ENCODE results near the gene ANKRD36C. TPM values are rescaled to one million over a fixed set of nuclear protein-coding genes. Genes with fewer than 3 reads are reported as not detected.
A peak's percentile ranks its signal among the peaks of the same experiment; 100 is the strongest.
"Not testable (repeated sequence)": the region's sequence is repeated elsewhere in the genome, so short reads cannot be mapped to it uniquely, and the experiment has no call there.

Gene ANKRD36C
- total and polyA plus RNA-seq, 9 of the 15 experiments (the other 6 are each of a cell fraction or from before 2014, with no cell fraction given): 4.4 to 51.6 (median 11.9) TPM

DNA sequence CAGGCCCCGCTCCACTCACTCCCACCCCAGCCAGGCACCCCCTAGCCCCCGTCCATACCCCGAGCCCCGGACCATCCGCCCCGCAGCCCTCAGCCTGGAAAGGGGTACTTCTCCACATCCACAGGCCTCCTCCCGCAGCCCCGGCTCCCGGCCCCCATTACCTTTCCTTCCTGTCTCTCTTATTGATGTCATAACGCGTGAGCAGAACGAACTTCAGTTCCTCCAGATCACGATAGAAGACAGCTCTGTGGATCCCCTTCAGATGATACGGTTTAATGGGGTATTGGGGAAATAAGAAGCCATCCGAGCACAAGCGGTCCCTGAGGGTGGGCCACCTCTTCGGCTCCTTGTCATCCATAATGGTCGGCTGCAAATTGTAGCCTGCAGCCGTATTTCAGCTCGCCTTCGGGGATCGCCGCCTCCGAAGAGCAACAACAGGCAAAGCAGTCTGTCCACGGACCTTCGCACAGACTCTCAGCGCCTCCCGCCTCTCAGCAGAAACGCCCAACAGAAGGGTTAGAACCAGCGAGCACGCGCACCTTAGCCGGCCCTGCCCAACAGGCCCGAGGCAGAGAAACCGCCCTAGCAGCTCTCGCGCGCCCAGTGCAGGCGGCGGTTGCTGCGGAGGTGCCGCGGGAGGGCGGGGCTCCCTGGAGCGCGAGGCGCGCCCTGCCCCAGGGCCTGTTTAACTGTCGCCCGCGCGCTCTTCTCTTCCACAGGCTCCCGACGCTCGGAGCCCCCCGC is at the start of gene ANKRD36C (continued):
- TF ChIP-seq, protein P1, sequence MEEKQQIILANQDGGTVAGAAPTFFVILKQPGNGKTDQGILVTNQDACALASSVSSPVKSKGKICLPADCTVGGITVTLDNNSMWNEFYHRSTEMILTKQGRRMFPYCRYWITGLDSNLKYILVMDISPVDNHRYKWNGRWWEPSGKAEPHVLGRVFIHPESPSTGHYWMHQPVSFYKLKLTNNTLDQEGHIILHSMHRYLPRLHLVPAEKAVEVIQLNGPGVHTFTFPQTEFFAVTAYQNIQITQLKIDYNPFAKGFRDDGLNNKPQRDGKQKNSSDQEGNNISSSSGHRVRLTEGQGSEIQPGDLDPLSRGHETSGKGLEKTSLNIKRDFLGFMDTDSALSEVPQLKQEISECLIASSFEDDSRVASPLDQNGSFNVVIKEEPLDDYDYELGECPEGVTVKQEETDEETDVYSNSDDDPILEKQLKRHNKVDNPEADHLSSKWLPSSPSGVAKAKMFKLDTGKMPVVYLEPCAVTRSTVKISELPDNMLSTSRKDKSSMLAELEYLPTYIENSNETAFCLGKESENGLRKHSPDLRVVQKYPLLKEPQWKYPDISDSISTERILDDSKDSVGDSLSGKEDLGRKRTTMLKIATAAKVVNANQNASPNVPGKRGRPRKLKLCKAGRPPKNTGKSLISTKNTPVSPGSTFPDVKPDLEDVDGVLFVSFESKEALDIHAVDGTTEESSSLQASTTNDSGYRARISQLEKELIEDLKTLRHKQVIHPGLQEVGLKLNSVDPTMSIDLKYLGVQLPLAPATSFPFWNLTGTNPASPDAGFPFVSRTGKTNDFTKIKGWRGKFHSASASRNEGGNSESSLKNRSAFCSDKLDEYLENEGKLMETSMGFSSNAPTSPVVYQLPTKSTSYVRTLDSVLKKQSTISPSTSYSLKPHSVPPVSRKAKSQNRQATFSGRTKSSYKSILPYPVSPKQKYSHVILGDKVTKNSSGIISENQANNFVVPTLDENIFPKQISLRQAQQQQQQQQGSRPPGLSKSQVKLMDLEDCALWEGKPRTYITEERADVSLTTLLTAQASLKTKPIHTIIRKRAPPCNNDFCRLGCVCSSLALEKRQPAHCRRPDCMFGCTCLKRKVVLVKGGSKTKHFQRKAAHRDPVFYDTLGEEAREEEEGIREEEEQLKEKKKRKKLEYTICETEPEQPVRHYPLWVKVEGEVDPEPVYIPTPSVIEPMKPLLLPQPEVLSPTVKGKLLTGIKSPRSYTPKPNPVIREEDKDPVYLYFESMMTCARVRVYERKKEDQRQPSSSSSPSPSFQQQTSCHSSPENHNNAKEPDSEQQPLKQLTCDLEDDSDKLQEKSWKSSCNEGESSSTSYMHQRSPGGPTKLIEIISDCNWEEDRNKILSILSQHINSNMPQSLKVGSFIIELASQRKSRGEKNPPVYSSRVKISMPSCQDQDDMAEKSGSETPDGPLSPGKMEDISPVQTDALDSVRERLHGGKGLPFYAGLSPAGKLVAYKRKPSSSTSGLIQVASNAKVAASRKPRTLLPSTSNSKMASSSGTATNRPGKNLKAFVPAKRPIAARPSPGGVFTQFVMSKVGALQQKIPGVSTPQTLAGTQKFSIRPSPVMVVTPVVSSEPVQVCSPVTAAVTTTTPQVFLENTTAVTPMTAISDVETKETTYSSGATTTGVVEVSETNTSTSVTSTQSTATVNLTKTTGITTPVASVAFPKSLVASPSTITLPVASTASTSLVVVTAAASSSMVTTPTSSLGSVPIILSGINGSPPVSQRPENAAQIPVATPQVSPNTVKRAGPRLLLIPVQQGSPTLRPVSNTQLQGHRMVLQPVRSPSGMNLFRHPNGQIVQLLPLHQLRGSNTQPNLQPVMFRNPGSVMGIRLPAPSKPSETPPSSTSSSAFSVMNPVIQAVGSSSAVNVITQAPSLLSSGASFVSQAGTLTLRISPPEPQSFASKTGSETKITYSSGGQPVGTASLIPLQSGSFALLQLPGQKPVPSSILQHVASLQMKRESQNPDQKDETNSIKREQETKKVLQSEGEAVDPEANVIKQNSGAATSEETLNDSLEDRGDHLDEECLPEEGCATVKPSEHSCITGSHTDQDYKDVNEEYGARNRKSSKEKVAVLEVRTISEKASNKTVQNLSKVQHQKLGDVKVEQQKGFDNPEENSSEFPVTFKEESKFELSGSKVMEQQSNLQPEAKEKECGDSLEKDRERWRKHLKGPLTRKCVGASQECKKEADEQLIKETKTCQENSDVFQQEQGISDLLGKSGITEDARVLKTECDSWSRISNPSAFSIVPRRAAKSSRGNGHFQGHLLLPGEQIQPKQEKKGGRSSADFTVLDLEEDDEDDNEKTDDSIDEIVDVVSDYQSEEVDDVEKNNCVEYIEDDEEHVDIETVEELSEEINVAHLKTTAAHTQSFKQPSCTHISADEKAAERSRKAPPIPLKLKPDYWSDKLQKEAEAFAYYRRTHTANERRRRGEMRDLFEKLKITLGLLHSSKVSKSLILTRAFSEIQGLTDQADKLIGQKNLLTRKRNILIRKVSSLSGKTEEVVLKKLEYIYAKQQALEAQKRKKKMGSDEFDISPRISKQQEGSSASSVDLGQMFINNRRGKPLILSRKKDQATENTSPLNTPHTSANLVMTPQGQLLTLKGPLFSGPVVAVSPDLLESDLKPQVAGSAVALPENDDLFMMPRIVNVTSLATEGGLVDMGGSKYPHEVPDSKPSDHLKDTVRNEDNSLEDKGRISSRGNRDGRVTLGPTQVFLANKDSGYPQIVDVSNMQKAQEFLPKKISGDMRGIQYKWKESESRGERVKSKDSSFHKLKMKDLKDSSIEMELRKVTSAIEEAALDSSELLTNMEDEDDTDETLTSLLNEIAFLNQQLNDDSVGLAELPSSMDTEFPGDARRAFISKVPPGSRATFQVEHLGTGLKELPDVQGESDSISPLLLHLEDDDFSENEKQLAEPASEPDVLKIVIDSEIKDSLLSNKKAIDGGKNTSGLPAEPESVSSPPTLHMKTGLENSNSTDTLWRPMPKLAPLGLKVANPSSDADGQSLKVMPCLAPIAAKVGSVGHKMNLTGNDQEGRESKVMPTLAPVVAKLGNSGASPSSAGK (IDR thresholded peaks at IDR 0.05): peak; percentile 66
- TF ChIP-seq POLR2A (conservative IDR thresholded peaks at IDR 0.05): peak; percentile 75
- TF ChIP-seq SAP30 (IDR thresholded peaks at IDR 0.05; ENCODE audit: borderline replicate concordance, insufficient read depth, low read depth, low read length, poor library complexity, severe bottlenecking): peak; percentile 34
- 0 out of 2 replicates have a peak, but pooled peaks have one; percentile 50 for TF ChIP-seq L3MBTL2 (IDR thresholded peaks at IDR 0.05)
- 0 out of 2 replicates have a peak, but pooled peaks have one; percentile 23 for TF ChIP-seq CTBP1 (IDR thresholded peaks at IDR 0.05; ENCODE audit: borderline replicate concordance)

DNA sequence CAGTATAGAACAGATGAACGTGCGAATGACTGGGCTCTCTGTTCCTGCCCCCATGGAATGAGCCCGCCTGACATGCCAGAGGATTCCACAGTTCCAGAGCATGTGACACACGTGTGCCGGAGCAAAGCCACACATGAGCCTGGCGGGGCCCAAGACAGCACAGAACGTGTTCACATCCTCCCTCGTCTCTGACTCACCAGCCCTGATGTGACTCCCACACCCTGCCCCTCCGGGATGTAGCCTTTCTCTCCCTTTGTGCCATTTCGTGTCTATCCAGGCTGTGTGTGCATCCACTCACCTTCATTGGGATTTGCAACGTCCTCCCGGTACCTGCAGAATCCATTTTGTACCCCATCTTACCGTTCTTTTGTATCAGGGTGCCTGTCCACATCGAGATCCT is 43.9 kb upstream of the ANKRD36C start:
- WGBS (ENCODE audit: insufficient coverage, low coverage, missing lambda C conversion rate): no CpG with 5 or more reads among the region's 14 CpGs
- H3K9ac ChIP-seq (ENCODE audit: insufficient read depth in 1 of 2, low read depth in 2 of 2, low read length in 2 of 2); H3K27ac ChIP-seq (ENCODE audit: extremely low read depth, low read depth, low read length); H3K27me3 ChIP-seq (ENCODE audit: control insufficient read depth in 2 of 2, insufficient read depth in 2 of 2, low read length in 2 of 2); H3K79me2 ChIP-seq (ENCODE audit: control insufficient read depth, insufficient read depth, low read length); POLR2A ChIA-PET; intact Hi-C loops (cut with micrococcal nuclease); H3K4me2 ChIP-seq (ENCODE audit: insufficient read depth, low read length); FAIRE-seq; H3K4me3 ChIP-seq; H3K9me3 ChIP-seq (replicated peaks; ENCODE audit: control insufficient read depth, insufficient read depth, low read depth, low read length); DNase-seq (ENCODE audit: extremely low read depth in 1 of 4, low spot score in 3 of 4); H3K36me3 ChIP-seq (ENCODE audit: control insufficient read depth, insufficient read depth, low read length); CTCF ChIA-PET (ENCODE audit: low intra/inter-chr PET ratio); H2AFZ ChIP-seq (ENCODE audit: low read depth, low read length); H3K9me1 ChIP-seq (ENCODE audit: control insufficient read depth, insufficient read depth, low read length); H3K4me1 ChIP-seq (replicated peaks in 1 of 2; ENCODE audit: control insufficient read depth in 2 of 2, insufficient read depth in 2 of 2, low read length in 2 of 2); H4K20me1 ChIP-seq (replicated peaks; ENCODE audit: control insufficient read depth, insufficient read depth, low read length); BruUV-seq (replicated peaks): not testable (repeated sequence)
- ATAC-seq: peak; percentile 38
- in situ Hi-C loops (cut with MboI): loop anchor here (10.0 kb wide), 1 partner anchor 641 kb away; no protein-coding TSS in a partner anchor

Data from K562 (cell line).